ENCODE results near the gene MTHFD1L.

Gene MTHFD1L

DNA sequence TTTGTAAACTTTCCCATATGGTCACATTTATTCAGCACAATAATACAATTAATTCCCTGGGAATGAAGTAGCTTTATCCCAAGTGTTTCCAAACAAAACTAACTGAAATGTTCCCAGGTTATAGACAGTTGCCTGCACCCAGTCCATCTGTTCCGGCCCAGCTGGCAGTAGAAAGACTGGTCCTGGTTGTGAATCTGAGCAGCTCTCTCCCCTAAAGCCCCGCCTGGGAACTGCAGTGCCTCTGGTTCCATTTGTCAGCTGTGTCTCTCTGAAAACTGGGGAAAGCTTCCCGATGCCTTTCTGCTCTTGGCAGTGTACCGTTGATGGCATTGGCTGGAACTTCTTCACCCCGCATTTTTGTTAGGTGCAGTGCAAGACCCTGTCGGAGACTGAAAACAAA, 8.7 kb downstream of the MTHFD1L start:
- Histone ChIP-seq H3K4me3 (ENCODE audit: low read depth in 1 of 2, low read length in 1 of 2) (no peak overlapping the region), H3K9me3 (no peaks in the 10 kb centered on the region), H3K4me1 (ENCODE audit: control insufficient read depth in 1 of 2, insufficient read depth in 1 of 2, low read depth in 1 of 2, low read length in 1 of 2) (peaks cover 13 to 17% of the 10 kb centered on the region in 2 experiments), H3K27me3 (no peaks in the 10 kb centered on the region), H3K27ac (no peak overlapping the region), H3K36me3 (no peaks in the 10 kb centered on the region)
- TF ChIP-seq, protein P1, sequence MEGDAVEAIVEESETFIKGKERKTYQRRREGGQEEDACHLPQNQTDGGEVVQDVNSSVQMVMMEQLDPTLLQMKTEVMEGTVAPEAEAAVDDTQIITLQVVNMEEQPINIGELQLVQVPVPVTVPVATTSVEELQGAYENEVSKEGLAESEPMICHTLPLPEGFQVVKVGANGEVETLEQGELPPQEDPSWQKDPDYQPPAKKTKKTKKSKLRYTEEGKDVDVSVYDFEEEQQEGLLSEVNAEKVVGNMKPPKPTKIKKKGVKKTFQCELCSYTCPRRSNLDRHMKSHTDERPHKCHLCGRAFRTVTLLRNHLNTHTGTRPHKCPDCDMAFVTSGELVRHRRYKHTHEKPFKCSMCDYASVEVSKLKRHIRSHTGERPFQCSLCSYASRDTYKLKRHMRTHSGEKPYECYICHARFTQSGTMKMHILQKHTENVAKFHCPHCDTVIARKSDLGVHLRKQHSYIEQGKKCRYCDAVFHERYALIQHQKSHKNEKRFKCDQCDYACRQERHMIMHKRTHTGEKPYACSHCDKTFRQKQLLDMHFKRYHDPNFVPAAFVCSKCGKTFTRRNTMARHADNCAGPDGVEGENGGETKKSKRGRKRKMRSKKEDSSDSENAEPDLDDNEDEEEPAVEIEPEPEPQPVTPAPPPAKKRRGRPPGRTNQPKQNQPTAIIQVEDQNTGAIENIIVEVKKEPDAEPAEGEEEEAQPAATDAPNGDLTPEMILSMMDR (IDR thresholded peaks at IDR 0.05) = no peak

DNA sequence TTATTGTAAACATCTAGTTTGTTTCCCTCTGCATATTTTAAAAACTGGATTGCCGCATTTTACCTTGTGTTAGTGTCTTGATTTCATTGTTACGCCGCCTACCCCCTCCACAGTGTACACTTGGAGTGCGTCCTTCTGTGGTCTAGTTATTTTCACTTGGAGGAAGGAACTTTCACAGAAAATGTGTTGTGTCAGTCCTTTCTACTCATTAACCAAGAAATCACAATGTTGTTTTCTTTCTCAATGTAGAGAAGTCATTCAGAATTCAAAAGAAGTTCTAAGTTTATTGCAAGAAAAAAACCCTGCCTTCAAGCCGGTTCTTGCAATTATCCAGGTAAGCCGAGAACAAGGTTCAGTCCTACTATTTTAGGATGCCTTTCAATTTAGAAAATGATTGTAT, 10.3 kb downstream of the MTHFD1L start:
- Histone ChIP-seq H3K4me3 (ENCODE audit: low read depth in 1 of 2, low read length in 1 of 2) (no peak overlapping the region), H3K27me3 (no peaks in the 10 kb centered on the region), H3K36me3 (no peaks in the 10 kb centered on the region), H3K27ac (no peak overlapping the region), H3K9me3 (no peaks in the 10 kb centered on the region), H3K4me1 (ENCODE audit: control insufficient read depth in 1 of 2, insufficient read depth in 1 of 2, low read depth in 1 of 2, low read length in 1 of 2) (peaks cover 13 to 17% of the 10 kb centered on the region in 2 experiments)
- TF ChIP-seq, protein P1 (IDR thresholded peaks at IDR 0.05) = no peak

DNA sequence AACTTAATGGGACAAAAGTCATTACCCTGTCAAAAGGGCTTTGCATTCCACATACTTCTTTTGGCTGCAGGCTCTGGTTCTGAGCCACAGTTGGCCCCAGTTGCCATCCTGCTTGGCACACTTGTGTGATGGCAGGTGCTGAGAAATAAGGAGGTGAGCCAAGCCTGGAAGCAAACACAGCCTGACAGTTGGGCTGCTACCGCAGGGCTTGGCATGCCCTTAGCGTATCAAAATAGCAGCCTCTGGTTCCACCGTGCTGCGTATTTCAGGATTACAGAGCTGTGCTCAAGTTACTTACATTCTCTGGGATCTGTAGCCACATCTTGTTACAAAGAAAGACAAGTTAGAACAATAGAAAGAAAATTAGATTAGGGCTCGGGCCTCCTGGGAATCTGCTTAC, 11.1 kb downstream of the MTHFD1L start:
- no peaks in the 10 kb centered on the region for H3K9me3 ChIP-seq
- TF ChIP-seq, protein P1 (IDR thresholded peaks at IDR 0.05) = no peak
- no peak overlapping the region for H3K27ac ChIP-seq
- no peak overlapping the region for H3K4me3 ChIP-seq (ENCODE audit: low read depth in 1 of 2, low read length in 1 of 2)
- H3K36me3 ChIP-seq = no peaks in the 10 kb centered on the region
- peaks cover 13 to 17% of the 10 kb centered on the region in 2 experiments for H3K4me1 ChIP-seq (ENCODE audit: control insufficient read depth in 1 of 2, insufficient read depth in 1 of 2, low read depth in 1 of 2, low read length in 1 of 2)
- no peaks in the 10 kb centered on the region for H3K27me3 ChIP-seq

DNA sequence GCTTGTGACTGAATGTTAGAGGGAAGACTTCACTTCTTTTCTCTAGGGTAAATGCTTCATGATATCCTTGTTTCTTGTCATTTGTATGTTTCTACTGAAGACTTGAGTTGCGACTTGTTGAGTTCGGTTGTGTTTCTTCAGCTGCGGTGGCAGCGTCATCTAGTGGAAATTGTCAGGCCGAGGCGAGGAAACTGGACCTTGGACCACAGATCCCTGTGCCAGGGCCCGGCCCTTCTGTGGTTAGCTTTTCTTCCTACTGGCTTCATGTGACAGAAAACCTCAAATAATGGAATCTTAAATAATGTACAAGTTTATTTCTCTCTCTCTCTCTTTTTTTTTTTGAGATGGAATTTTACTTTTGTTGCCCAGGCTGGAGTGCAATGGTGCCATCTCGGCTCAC, 12.4 kb downstream of the MTHFD1L start:
- peaks cover 13 to 17% of the 10 kb centered on the region in 2 experiments for H3K4me1 ChIP-seq (ENCODE audit: control insufficient read depth in 1 of 2, insufficient read depth in 1 of 2, low read depth in 1 of 2, low read length in 1 of 2)
- no peaks in the 10 kb centered on the region for H3K9me3 ChIP-seq
- H3K27ac ChIP-seq = no peak overlapping the region
- H3K4me3 ChIP-seq (ENCODE audit: low read depth in 1 of 2, low read length in 1 of 2) = no peak overlapping the region
- no peaks in the 10 kb centered on the region for H3K36me3 ChIP-seq
- no peaks in the 10 kb centered on the region for H3K27me3 ChIP-seq
- TF ChIP-seq, protein P1 (IDR thresholded peaks at IDR 0.05) = no peak

DNA sequence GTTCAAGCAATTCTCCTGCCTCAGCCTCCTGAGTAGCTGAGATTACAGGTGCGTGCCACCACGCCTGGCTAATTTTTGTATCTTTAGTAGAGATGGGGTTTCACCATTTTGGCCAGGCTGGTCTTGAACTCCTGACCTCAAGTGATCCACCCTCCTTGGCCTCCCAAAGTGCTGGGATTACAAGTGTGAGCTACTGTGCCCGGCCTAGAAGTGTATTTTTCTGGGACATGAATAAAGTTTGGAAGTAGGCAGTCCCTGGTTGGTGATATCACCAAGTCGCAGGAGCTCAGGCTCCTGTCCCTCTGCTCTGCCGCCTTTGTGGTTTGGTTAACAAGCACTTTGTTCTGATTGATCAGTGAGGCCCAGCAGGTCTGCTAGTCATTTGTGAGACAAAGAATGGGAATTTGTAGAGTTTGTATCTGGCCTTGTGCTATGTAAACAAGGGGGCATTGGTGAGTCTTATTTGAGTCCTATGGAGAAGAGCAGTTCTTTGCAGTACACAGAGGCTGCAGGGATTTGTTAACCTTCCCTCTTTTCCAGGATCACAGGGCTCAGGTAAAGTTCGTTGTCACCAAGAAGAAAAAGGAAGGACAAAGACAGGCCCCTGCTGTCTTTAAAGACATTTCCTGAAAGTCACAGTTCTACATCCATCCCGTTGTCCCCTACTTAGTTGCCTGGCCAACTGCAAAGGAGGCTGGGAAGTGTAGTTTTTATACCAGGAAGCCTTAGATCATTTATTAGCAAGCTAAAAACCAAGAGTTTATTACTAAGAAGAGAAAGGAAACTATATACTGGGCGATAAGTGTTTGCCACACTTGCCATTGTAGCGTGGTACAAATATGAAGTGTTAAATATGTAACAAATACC, 13.1 kb downstream of the MTHFD1L start:
- H3K4me1 ChIP-seq (ENCODE audit: control insufficient read depth in 1 of 2, insufficient read depth in 1 of 2, low read depth in 1 of 2, low read length in 1 of 2) = peaks cover 13 to 17% of the 10 kb centered on the region in 2 experiments
- H3K27me3 ChIP-seq = no peaks in the 10 kb centered on the region
- no peak overlapping the region for H3K4me3 ChIP-seq (ENCODE audit: low read depth in 1 of 2, low read length in 1 of 2)
- H3K27ac ChIP-seq = no peak overlapping the region
- H3K36me3 ChIP-seq = no peaks in the 10 kb centered on the region
- TF ChIP-seq, protein P1 (IDR thresholded peaks at IDR 0.05) = no peak
- no peaks in the 10 kb centered on the region for H3K9me3 ChIP-seq

Measured in neutrophil (primary cell).